Left lung (tissue), 10 donors: ENCODE measurements around the gene SIGLEC5. TPM values are rescaled to one million over a fixed set of nuclear protein-coding genes. Genes with fewer than 3 reads are reported as not detected.

Experiments used
- ATAC-seq: fragments of 200-7000 bp; cut with Tn5 transposase; one replicate; pipeline ENCODE4 v1.9.1; 2020; ENCODE audit warnings: moderate library complexity
- DNase-seq, 4 donors: peaks; one replicate each; pipeline ENCODE4 v3.0.0-alpha.2; 2013 to 2020
- H3K27ac ChIP-seq, 2 donors: fragments of 200-600 bp; sonication (generic) in 1 of 2; one replicate each; pipeline versions ENCODE4 v1.5.0 to v1.8.0; 2020 to 2021
- H3K27me3 ChIP-seq, 2 donors: fragments of 200-600 bp; sonication (generic) in 1 of 2; one replicate each; pipeline versions ENCODE4 v1.5.0 to v1.8.0; 2020 to 2021
- H3K36me3 ChIP-seq, 2 donors: fragments of 200-600 bp; sonication (generic) in 1 of 2; one replicate each; pipeline versions ENCODE4 v1.5.0 to v1.8.0; 2020 to 2021
- H3K4me1 ChIP-seq, 2 donors: fragments of 200-600 bp; one replicate each; pipeline ENCODE4 v1.8.0; 2021
- H3K4me3 ChIP-seq, 2 donors: fragments of 200-600 bp; sonication (generic) in 1 of 2; one replicate each; pipeline versions ENCODE4 v1.5.0 to v1.8.0; 2020 to 2021; ENCODE audit warnings: mild to moderate bottlenecking in 1 of 2
- H3K9me3 ChIP-seq, 2 donors: fragments of 200-600 bp; sonication (generic) in 1 of 2; one replicate each; pipeline versions ENCODE4 v1.5.0 to v1.8.0; 2020 to 2021
- CTCF ChIP-seq, 2 donors: fragments of 200-600 bp; sonication (generic) in 1 of 2; IDR thresholded peaks; one replicate each; pipeline versions ENCODE4 v1.5.0 to v1.8.0; 2021; ENCODE audit warnings: antibody characterized with exemption in 2 of 2
- intact Hi-C, 2 donors: fragments of 100-400 bp; cut with DNase I; formaldehyde crosslinking; loops; one replicate each; pipeline versions ENCODE4 v1.11.2 to v1.14.2; 2022
- polyA plus RNA-seq, 6 donors: library from polyadenylated mRNA; unstranded; fragments of 120-200 nt; gene quantifications; one replicate each; pipeline ENCODE4 v1.2.1, GENCODE V29; 2013; ENCODE audit not compliant: insufficient read length in 6 of 6
- total RNA-seq, 2 donors: library from RNA; stranded (reverse); fragmentation: NEBNext Ultra II Directional; extraction: Animal tissue kit (Norgen Biotek cat#: 25700); gene quantifications; one replicate each; pipeline ENCODE4 v1.2.1, GENCODE V29; 2021
- donor health status: DM: no; HTN: yes; CAD: no.
- donor health status: DM: no; HTN: no; CAD: no.

The SIGLEC5 gene
- total and polyA plus RNA-seq, 8 donors, result 0.50 to 11.0 (median 0.54) TPM; not detected in 3

- H3K27ac ChIP-seq, result no peak overlapping the region
- no peak for TF ChIP-seq CTCF (IDR thresholded peaks at IDR 0.05)
- intact Hi-C loops, result no loop called here
- peaks cover 0 to 16% of the 10 kb centered on the region in 2 donors for H3K36me3 ChIP-seq
- H3K4me1 ChIP-seq, result peaks cover 0 to 53% of the 10 kb centered on the region in 2 donors
- H3K4me3 ChIP-seq, result no peak overlapping the region
- H3K9me3 ChIP-seq, result peaks cover 0 to 4% of the 10 kb centered on the region in 2 donors
- H3K27me3 ChIP-seq, result peaks cover 0 to 36% of the 10 kb centered on the region in 2 donors
- no peak for DNase-seq
- ATAC-seq, result no peak
Observed at GRCh38 chr19:51641648-51642047, 11.4 kb upstream of the SIGLEC5 start.

GRCh38 chr19:51640386-51640785, 10.2 kb upstream of the SIGLEC5 start:
- intact Hi-C loops, result no loop called here
- Histone ChIP-seq H3K27me3 (peaks cover 0 to 36% of the 10 kb centered on the region in 2 donors), H3K27ac (no peak overlapping the region), H3K4me1 (peaks cover 0 to 59% of the 10 kb centered on the region in 2 donors), H3K4me3 (no peak overlapping the region), H3K9me3 (peaks cover 0 to 4% of the 10 kb centered on the region in 2 donors), H3K36me3 (peaks cover 0 to 16% of the 10 kb centered on the region in 2 donors)
- no peak for ATAC-seq
- no peak for TF ChIP-seq CTCF (IDR thresholded peaks at IDR 0.05)
- no peak for DNase-seq

GRCh38 chr19:51639916-51640315, 9.7 kb upstream of the SIGLEC5 start:
- no peak for DNase-seq
- Histone ChIP-seq H3K4me1 (peaks cover 0 to 62% of the 10 kb centered on the region in 2 donors), H3K27me3 (peaks cover 0 to 36% of the 10 kb centered on the region in 2 donors), H3K4me3 (no peak overlapping the region), H3K36me3 (peaks cover 0 to 16% of the 10 kb centered on the region in 2 donors), H3K9me3 (peaks cover 0 to 4% of the 10 kb centered on the region in 2 donors), H3K27ac (no peak overlapping the region)
- no peak for TF ChIP-seq CTCF (IDR thresholded peaks at IDR 0.05)
- intact Hi-C loops, result no loop called here
- no peak for ATAC-seq

- peak overlapping the region in 1 of 2 donors; percentile 69 for H3K27ac ChIP-seq
- intact Hi-C loops, result no loop called here
- peaks cover 0 to 4% of the 10 kb centered on the region in 2 donors for H3K9me3 ChIP-seq
- DNase-seq (no peak), ATAC-seq (no peak)
- no peaks in the 10 kb centered on the region for H3K36me3 ChIP-seq
- peaks cover 0 to 29% of the 10 kb centered on the region in 2 donors for H3K27me3 ChIP-seq
- TF ChIP-seq CTCF (IDR thresholded peaks at IDR 0.05), result peak; percentile 33 to 53
- peaks cover 0 to 45% of the 10 kb centered on the region in 2 donors for H3K4me1 ChIP-seq
- H3K4me3 ChIP-seq, result no peak overlapping the region
Observed at GRCh38 chr19:51637362-51637978, 7.3 kb upstream of the SIGLEC5 start.

- Histone ChIP-seq H3K4me1 (peaks cover 0 to 23% of the 10 kb centered on the region in 2 donors), H3K4me3 (no peak overlapping the region), H3K27ac (no peak overlapping the region), H3K36me3 (no peaks in the 10 kb centered on the region), H3K9me3 (peaks cover 0 to 2% of the 10 kb centered on the region in 2 donors), H3K27me3 (peaks cover 0 to 17% of the 10 kb centered on the region in 2 donors)
- DNase-seq (no peak), ATAC-seq (no peak)
- TF ChIP-seq CTCF (IDR thresholded peaks at IDR 0.05), result no peak
- intact Hi-C loops, result no loop called here
Observed at GRCh38 chr19:51632126-51632525, 1.9 kb upstream of the SIGLEC5 start.
